B cell (primary cell): ENCODE data around the gene CRCP. TPM values are rescaled to one million over a fixed set of nuclear protein-coding genes. Genes with fewer than 3 reads are reported as not detected.

Experiments used
- ATAC-seq: fragments of 200-7000 bp; cut with Tn5 transposase; one replicate; pipeline ENCODE4 v1.10.0; 2021; ENCODE audit warnings: low read depth, mild to moderate bottlenecking, moderate number of reproducible peaks, moderate library complexity
- CTCF ChIA-PET: fragments of 350-600 bp; sonication (Branson Sonifier 250); formaldehyde crosslinking; loops from one replicate; lab custom pipeline; 2021; ENCODE audit warnings: antibody characterized with exemption, inconsistent platforms; lab: Charles Lee
- POLR2A ChIA-PET: fragments of 350-600 bp; sonication (Branson Sonifier 250); formaldehyde crosslinking; loops from one replicate; lab custom pipeline; 2021; ENCODE audit warnings: antibody characterized with exemption; lab: Charles Lee
- DNase-seq: peaks from one replicate; pipeline ENCODE4 v3.0.0; 2013
- H2AFZ ChIP-seq: 2 replicates; pipeline ENCODE4 v1.6.1; 2012; ENCODE audit warnings: mild to moderate bottlenecking, low read depth, low read length; ENCODE audit not compliant: insufficient read depth, poor library complexity, severe bottlenecking
- H3K27ac ChIP-seq, 2 donors: 1 replicate in 1 of 2; 2 replicates in 1 of 2; pipeline ENCODE4 v1.5.1; 2012 to 2013; ENCODE audit warnings: low read length in 2 of 2, mild to moderate bottlenecking in 2 of 2, moderate library complexity in 1 of 2
- H3K27me3 ChIP-seq, 4 experiments: fragments of 200-600 bp in 1 of 4; sonication (generic) in 1 of 4; replicated peaks in 1 of 4; 1 replicate in 2 of 4; 2 replicates in 2 of 4; pipeline versions ENCODE4 v1.6.1 to v1.7.0; 2013 to 2016; ENCODE audit warnings: low read length in 3 of 4, mild to moderate bottlenecking in 2 of 4, mixed read lengths in 1 of 4, moderate library complexity in 1 of 4; ENCODE audit not compliant: insufficient read depth in 4 of 4, control insufficient read depth in 3 of 4; ENCODE audit errors: control extremely low read depth in 1 of 4
- H3K36me3 ChIP-seq, 2 experiments: replicated peaks in 1 of 2; 1 replicate in 1 of 2; 2 replicates in 1 of 2; pipeline versions ENCODE4 v1.6.1 to v1.7.1; 2013; ENCODE audit warnings: low read length in 1 of 2; ENCODE audit not compliant: insufficient read depth in 2 of 2, control insufficient read depth in 1 of 2; ENCODE audit errors: control extremely low read depth in 1 of 2, extremely low read depth in 1 of 2
- H3K4me1 ChIP-seq, 2 donors: fragments of 200-600 bp in 1 of 2; sonication (generic) in 1 of 2; 1 replicate in 1 of 2; 2 replicates in 1 of 2; pipeline versions ENCODE4 v1.5.1 to v1.6.1; 2013 to 2017; ENCODE audit warnings: low read length in 2 of 2; ENCODE audit not compliant: control insufficient read depth in 2 of 2, insufficient read depth in 2 of 2
- H3K4me2 ChIP-seq: replicated peaks from 2 replicates; pipeline ENCODE3; 2012; ENCODE audit warnings: mild to moderate bottlenecking, low read depth, low read length; ENCODE audit not compliant: poor library complexity, severe bottlenecking
- H3K4me3 ChIP-seq, 5 experiments: fragments of 200-600 bp in 1 of 5; sonication (generic) in 1 of 5; 1 replicate in 3 of 5; 2 replicates in 2 of 5; pipeline versions ENCODE4 v1.5.1 to v1.7.0; 2011 to 2016; ENCODE audit warnings: low read length in 4 of 5, mild to moderate bottlenecking in 4 of 5, low read depth in 2 of 5, control low read depth in 1 of 5, moderate library complexity in 1 of 5; ENCODE audit not compliant: insufficient read depth in 1 of 5; ENCODE audit errors: control extremely low read depth in 1 of 5, extremely low read depth in 1 of 5
- H3K79me2 ChIP-seq: fragments of 200-600 bp; sonication (generic); one replicate; pipeline ENCODE4 v1.6.0; 2016; ENCODE audit warnings: low read length; ENCODE audit not compliant: control insufficient read depth, insufficient read depth
- H3K9ac ChIP-seq: fragments of 200-600 bp; sonication (generic); 2 replicates; pipeline ENCODE4 v1.6.1; 2017; ENCODE audit warnings: mild to moderate bottlenecking, low read length, moderate library complexity
- H3K9me3 ChIP-seq, 3 donors: one replicate each; pipeline versions ENCODE4 v1.6.1 to v1.7.1; 2013; ENCODE audit warnings: low read length in 2 of 3; ENCODE audit not compliant: control insufficient read depth in 2 of 3, insufficient read depth in 1 of 3; ENCODE audit errors: control extremely low read depth in 1 of 3
- H4K20me1 ChIP-seq: 2 replicates; pipeline ENCODE4 v1.6.0; 2012; ENCODE audit warnings: mild to moderate bottlenecking, low read length; ENCODE audit not compliant: insufficient read depth, control insufficient read depth, poor library complexity, severe bottlenecking
- H3K27ac Mint-ChIP-seq: one replicate; pipeline ENCODE4 v1.8.0; 2021; ENCODE audit warnings: mixed read lengths
- H3K27me3 Mint-ChIP-seq: one replicate; pipeline ENCODE4 v1.8.0; 2021; ENCODE audit warnings: mixed read lengths
- H3K4me1 Mint-ChIP-seq: one replicate; pipeline ENCODE4 v1.8.0; 2021; ENCODE audit warnings: mixed read lengths
- H3K4me3 Mint-ChIP-seq: one replicate; pipeline ENCODE4 v1.8.0; 2021; ENCODE audit warnings: mixed read lengths
- H3K9me3 Mint-ChIP-seq: one replicate; pipeline ENCODE4 v1.8.0; 2022; ENCODE audit warnings: mixed read lengths; ENCODE audit not compliant: insufficient read depth
- CTCF ChIP-seq: fragments of 200-600 bp; IDR thresholded peaks from one replicate; pipeline ENCODE4 v1.8.0; 2022; ENCODE audit warnings: antibody characterized with exemption, mild to moderate bottlenecking
- EZH2 ChIP-seq: IDR thresholded peaks from 2 replicates; pipeline ENCODE4 v1.6.1; 2012; ENCODE audit warnings: borderline replicate concordance, low read depth, mild to moderate bottlenecking, moderate library complexity, low read length; ENCODE audit not compliant: insufficient read depth, poor library complexity, severe bottlenecking
- WGBS: methylation state at CpG from one replicate; pipeline ENCODE4 v1.1.5; 2013; ENCODE audit warnings: missing lambda C conversion rate; ENCODE audit not compliant: insufficient coverage; 5-methylcytosine and 5-hydroxymethylcytosine counted together
- intact Hi-C: fragments of 100-400 bp; cut with micrococcal nuclease; formaldehyde crosslinking; loops from one replicate; pipeline ENCODE4 v1.10.0; 2022
- polyA plus RNA-seq: library from polyadenylated mRNA; depleted of rRNA; stranded (reverse); fragments of >200 nt; gene quantifications from 2 replicates; pipeline ENCODE4 v1.2.3, GENCODE V29; 2012
- total RNA-seq, 2 donors: library from RNA; stranded (reverse); fragments of 120-200 nt in 1 of 2; gene quantifications; 1 replicate in 1 of 2; 2 replicates in 1 of 2; pipeline versions ENCODE4 v1.2.3 to v1.2.4, GENCODE V29; 2013 to 2022

The CRCP gene
- total and polyA plus RNA-seq, 2 donors (not counting 1 experiment from before 2014, with no cell fraction given): 20.8 to 39.6 TPM

- ATAC-seq (no peak), DNase-seq (no peak)
- Histone ChIP-seq H3K79me2 (no peaks in the 10 kb centered on the region), H2AFZ (no peak overlapping the region), H3K4me1 (no peaks in the 10 kb centered on the region), H3K36me3 (no peaks in the 10 kb centered on the region), H4K20me1 (no peaks in the 10 kb centered on the region), H3K27me3 (no peaks in the 10 kb centered on the region), H3K9me3 (peaks cover 0 to 11% (median 0%) of the 10 kb centered on the region in 3 donors), H3K4me2 (no peak overlapping the region), H3K4me3 (no peak overlapping the region), H3K27ac (no peak overlapping the region), H3K9ac (no peak overlapping the region)
- Mint-ChIP-seq H3K27ac (no peak overlapping the region), H3K4me1 (no peaks in the 10 kb centered on the region), H3K27me3 (peaks cover 8% of the 10 kb centered on the region), H3K4me3 (no peak overlapping the region), H3K9me3 (peaks cover 3% of the 10 kb centered on the region)
- no peak for TF ChIP-seq EZH2
- TF ChIP-seq CTCF: no peak
- intact Hi-C loops: no loop called here
- CTCF ChIA-PET: no interaction called here
- WGBS: no CpG with 5 or more reads among the region's 1 CpG
- POLR2A ChIA-PET: no interaction called here
These were observed 73.3 kb downstream of the CRCP start for GRCh38 chr7:66187905-66188304.

DNA sequence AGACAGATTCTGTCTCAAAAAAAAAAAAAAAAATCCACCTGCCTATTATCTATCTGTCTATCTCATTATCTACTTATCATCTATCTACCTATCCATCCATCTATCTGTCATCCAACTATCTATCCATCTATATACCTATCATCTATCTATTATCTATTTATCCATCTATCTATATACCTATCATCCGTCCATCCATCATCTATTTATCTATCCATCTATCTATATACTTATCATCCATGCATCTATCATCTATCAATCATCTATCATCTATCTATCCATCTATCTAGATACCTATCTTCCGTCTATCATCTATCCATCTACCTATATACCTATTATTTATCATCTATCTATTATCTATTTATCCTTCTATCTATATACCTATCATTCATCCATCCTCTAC, 74.0 kb downstream of the CRCP start:
- Mint-ChIP-seq H3K4me3 (no peak overlapping the region), H3K27ac (no peak overlapping the region), H3K27me3 (peaks cover 8% of the 10 kb centered on the region), H3K9me3 (peaks cover 3% of the 10 kb centered on the region), H3K4me1 (no peaks in the 10 kb centered on the region)
- no peaks in the 10 kb centered on the region for H4K20me1 ChIP-seq
- no peaks in the 10 kb centered on the region for H3K27me3 ChIP-seq
- H3K9ac ChIP-seq: no peak overlapping the region
- no peak overlapping the region for H3K27ac ChIP-seq
- H3K9me3 ChIP-seq: peaks cover 0 to 11% (median 0%) of the 10 kb centered on the region in 3 donors
- no peaks in the 10 kb centered on the region for H3K36me3 ChIP-seq
- H3K4me2 ChIP-seq: no peak overlapping the region
- H3K4me1 ChIP-seq: no peaks in the 10 kb centered on the region
- intact Hi-C loops: no loop called here
- DNase-seq (no peak), ATAC-seq (no peak)
- ChIA-PET CTCF (no interaction called here), POLR2A (no interaction called here)
- no peak overlapping the region for H3K4me3 ChIP-seq
- no peak overlapping the region for H2AFZ ChIP-seq
- 92% methylated on average over 1 of the region's 2 CpGs for WGBS
- no peaks in the 10 kb centered on the region for H3K79me2 ChIP-seq
- TF ChIP-seq CTCF (no peak), EZH2 (no peak)
